ENCODE data around the gene VSTM2A. TPM values are rescaled to one million over a fixed set of nuclear protein-coding genes. Genes with fewer than 3 reads are reported as not detected.

Gene VSTM2A
- total RNA-seq, 2 donors from 2014 or later, result not detected

- no peak for DNase-seq (ENCODE audit: low spot score)
- Histone ChIP-seq H3K9me3 (no peaks in the 10 kb centered on the region), H3K27ac (no peak overlapping the region), H3K36me3 (no peaks in the 10 kb centered on the region), H3K27me3 (no peaks in the 10 kb centered on the region), H3K4me1 (no peaks in the 10 kb centered on the region), H3K4me3 (no peak overlapping the region)
- TF ChIP-seq, protein P1, sequence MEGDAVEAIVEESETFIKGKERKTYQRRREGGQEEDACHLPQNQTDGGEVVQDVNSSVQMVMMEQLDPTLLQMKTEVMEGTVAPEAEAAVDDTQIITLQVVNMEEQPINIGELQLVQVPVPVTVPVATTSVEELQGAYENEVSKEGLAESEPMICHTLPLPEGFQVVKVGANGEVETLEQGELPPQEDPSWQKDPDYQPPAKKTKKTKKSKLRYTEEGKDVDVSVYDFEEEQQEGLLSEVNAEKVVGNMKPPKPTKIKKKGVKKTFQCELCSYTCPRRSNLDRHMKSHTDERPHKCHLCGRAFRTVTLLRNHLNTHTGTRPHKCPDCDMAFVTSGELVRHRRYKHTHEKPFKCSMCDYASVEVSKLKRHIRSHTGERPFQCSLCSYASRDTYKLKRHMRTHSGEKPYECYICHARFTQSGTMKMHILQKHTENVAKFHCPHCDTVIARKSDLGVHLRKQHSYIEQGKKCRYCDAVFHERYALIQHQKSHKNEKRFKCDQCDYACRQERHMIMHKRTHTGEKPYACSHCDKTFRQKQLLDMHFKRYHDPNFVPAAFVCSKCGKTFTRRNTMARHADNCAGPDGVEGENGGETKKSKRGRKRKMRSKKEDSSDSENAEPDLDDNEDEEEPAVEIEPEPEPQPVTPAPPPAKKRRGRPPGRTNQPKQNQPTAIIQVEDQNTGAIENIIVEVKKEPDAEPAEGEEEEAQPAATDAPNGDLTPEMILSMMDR (IDR thresholded peaks at IDR 0.05), result no peak
These were observed 13.9 kb downstream of the VSTM2A start for GRCh38 chr7:54556121-54556520.

DNA sequence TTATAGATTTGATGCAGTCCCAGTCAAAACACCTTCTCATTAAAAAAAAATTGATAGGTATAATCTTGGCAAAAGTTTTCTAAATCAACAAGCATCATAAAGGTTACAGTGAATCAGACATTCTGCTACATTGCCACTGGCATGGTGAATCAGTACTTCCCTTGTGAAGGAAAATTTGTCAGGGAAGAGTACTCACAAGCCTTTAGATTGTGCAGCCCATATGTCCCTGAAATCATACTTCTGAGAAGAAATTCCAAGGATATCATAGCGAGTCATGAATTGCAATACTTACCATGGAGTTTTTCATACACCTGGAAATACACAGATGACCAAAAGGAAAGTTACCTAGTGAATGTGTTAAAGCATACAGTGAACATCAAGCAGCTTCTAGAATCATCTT, 17.2 kb downstream of the VSTM2A start:
- no peaks in the 10 kb centered on the region for H3K4me1 ChIP-seq
- TF ChIP-seq, protein P1 (IDR thresholded peaks at IDR 0.05), result no peak
- no peak overlapping the region for H3K27ac ChIP-seq
- no peak overlapping the region for H3K4me3 ChIP-seq
- H3K27me3 ChIP-seq, result no peaks in the 10 kb centered on the region
- no peak for DNase-seq (ENCODE audit: low spot score)
- no peaks in the 10 kb centered on the region for H3K36me3 ChIP-seq
- no peaks in the 10 kb centered on the region for H3K9me3 ChIP-seq

DNA sequence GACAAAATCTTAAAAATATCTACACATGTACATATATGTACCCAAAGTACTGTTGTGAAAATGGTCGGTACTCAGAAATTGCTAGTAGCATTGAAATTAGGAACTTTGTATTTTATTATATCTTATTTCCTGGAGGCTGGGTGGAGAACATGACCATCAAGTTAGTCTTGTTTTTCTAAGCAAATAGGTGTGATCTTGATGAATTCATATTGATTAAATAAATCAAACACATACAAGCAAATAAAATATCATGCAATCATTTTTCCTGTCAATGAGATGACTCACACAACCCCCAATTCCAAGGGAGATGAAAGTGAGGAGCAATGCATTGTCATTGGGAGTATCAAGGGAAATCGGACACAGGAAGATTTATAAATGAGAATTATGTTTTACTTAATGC, 18.0 kb downstream of the VSTM2A start:
- Histone ChIP-seq H3K36me3 (no peaks in the 10 kb centered on the region), H3K4me1 (no peaks in the 10 kb centered on the region), H3K4me3 (no peak overlapping the region), H3K27ac (no peak overlapping the region), H3K27me3 (no peaks in the 10 kb centered on the region), H3K9me3 (no peaks in the 10 kb centered on the region)
- DNase-seq (ENCODE audit: low spot score), result no peak
- TF ChIP-seq, protein P1 (IDR thresholded peaks at IDR 0.05), result no peak

DNA sequence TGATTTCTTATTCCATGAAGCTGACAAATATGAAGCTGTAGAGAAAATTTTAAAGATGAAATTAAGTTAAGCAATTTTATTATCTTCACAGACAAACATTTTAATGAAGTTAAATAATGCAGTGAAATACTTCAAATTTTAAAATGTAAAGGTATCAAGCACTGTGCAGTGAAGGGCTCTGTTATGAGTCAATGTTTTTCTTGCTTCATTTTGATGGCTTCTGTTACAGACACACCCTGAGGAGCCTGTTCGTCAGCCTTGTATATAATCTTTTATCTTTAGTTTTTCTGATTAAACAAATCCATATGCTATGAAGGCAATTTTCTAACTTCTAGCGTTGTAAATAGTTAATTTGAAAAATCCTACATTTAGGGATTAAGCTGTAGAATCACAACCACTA, 18.5 kb downstream of the VSTM2A start:
- no peak for DNase-seq (ENCODE audit: low spot score)
- Histone ChIP-seq H3K9me3 (no peaks in the 10 kb centered on the region), H3K36me3 (no peaks in the 10 kb centered on the region), H3K4me1 (no peaks in the 10 kb centered on the region), H3K27me3 (no peaks in the 10 kb centered on the region), H3K4me3 (no peak overlapping the region), H3K27ac (no peak overlapping the region)
- TF ChIP-seq, protein P1 (IDR thresholded peaks at IDR 0.05), result no peak

DNA sequence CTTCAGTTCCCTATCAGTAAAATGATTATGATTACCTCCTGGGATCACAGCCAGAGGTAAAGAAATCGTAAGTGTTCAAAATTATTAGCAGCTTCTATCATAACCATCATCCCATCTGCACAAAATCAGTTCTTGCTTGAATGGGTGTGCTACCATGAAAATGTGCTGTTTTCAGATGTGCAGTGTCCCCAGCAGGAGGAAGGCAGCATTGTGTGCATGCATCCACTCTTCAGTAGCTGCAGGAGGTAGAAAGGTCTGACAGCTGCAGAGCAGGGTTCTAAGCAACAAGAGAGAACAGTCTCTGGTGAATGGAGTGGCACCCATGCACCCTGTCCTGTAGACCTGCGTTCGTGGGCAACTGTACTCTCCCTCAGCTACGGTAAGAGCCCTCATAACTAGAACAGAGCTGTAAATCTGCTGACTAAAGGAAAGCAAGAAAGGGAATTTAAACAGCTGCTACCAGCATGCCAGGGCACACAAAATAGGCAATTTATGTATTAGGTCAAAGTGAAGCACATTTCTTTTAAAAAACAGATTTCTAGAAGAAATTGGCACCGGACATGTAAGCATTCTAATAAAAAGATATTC, 21.2 kb downstream of the VSTM2A start:
- no peak for DNase-seq (ENCODE audit: low spot score)
- Histone ChIP-seq H3K27me3 (no peaks in the 10 kb centered on the region), H3K27ac (no peak overlapping the region), H3K36me3 (no peaks in the 10 kb centered on the region), H3K4me1 (no peaks in the 10 kb centered on the region), H3K9me3 (no peaks in the 10 kb centered on the region), H3K4me3 (no peak overlapping the region)
- TF ChIP-seq, protein P1 (IDR thresholded peaks at IDR 0.05), result no peak

GRCh38 chr7:54565432-54565831, 23.3 kb downstream of the VSTM2A start:
- no peak overlapping the region for H3K27ac ChIP-seq
- H3K36me3 ChIP-seq, result no peaks in the 10 kb centered on the region
- TF ChIP-seq, protein P1 (IDR thresholded peaks at IDR 0.05), result no peak
- no peak overlapping the region for H3K4me3 ChIP-seq
- no peaks in the 10 kb centered on the region for H3K27me3 ChIP-seq
- DNase-seq (ENCODE audit: low spot score), result no peak
- H3K9me3 ChIP-seq, result no peaks in the 10 kb centered on the region
- no peaks in the 10 kb centered on the region for H3K4me1 ChIP-seq
